ENCODE results near the gene CYP39A1. TPM values are rescaled to one million over a fixed set of nuclear protein-coding genes. Genes with fewer than 3 reads are reported as not detected.

CYP39A1 gene
- 0.70 and 0.82 TPM in 2 replicates for polyA plus RNA-seq (2013)

- Histone ChIP-seq H2BK12ac (ENCODE audit: low read length) (no peak within 1 kb of the TSS), H2BK5ac (ENCODE audit: low read depth, low read length, poor library complexity) (no peak within 1 kb of the TSS), H4K91ac (ENCODE audit: low read depth, low read length) (no peak within 1 kb of the TSS), H2AFZ (ENCODE audit: insufficient read depth, low read length, poor library complexity) (peak within 1 kb of the TSS; percentile 57), H2AK5ac (ENCODE audit: low read length) (no peak within 1 kb of the TSS), H3K18ac (ENCODE audit: low read length) (no peak within 1 kb of the TSS), H4K12ac (ENCODE audit: low read depth, low read length) (no peak within 1 kb of the TSS), H3K27ac (ENCODE audit: low read depth, low read length) (no peak within 1 kb of the TSS), H3K79me2 (ENCODE audit: control insufficient read depth, insufficient read depth, low read length, poor library complexity) (peaks cover 2% of the 10 kb centered on the region), H3K4me2 (ENCODE audit: low read length) (peak within 1 kb of the TSS; percentile 99), H3K23ac (ENCODE audit: low read length) (no peak within 1 kb of the TSS), H3K79me1 (ENCODE audit: low read length) (no peaks in the 10 kb centered on the region), H3K27me3 (ENCODE audit: insufficient read depth, low read length) (peaks cover 3% of the 10 kb centered on the region), H3K4me3 (ENCODE audit: low read depth, low read length) (peak within 1 kb of the TSS; percentile 94), H3K14ac (ENCODE audit: low read length) (peak within 1 kb of the TSS; percentile 2), H3K4ac (ENCODE audit: low read depth, low read length) (peak within 1 kb of the TSS; percentile 4), H3K4me1 (ENCODE audit: control insufficient read depth in 1 of 2, insufficient read depth in 2 of 2, low read length in 2 of 2) (peaks cover 0 to 4% of the 10 kb centered on the region in 2 experiments), H3K9me3 (ENCODE audit: insufficient read depth, low read depth, low read length) (no peaks in the 10 kb centered on the region), H2BK120ac (ENCODE audit: insufficient read depth, low read length, poor library complexity) (no peak within 1 kb of the TSS), H4K8ac (ENCODE audit: low read depth, low read length) (peak within 1 kb of the TSS; percentile 35), H3K36me3 (ENCODE audit: control insufficient read depth in 1 of 2, insufficient read depth in 2 of 2, low read length in 2 of 2) (no peaks in the 10 kb centered on the region), H3K9ac (ENCODE audit: low read length) (peak within 1 kb of the TSS; percentile 35)
- no CpG with 5 or more reads among the region's 72 CpGs for WGBS (ENCODE audit: extremely low coverage, insufficient coverage, insufficient read length)
- DNase-seq, result peak; percentile 93 to 94
Observed at GRCh38 chr6:46652603-46653438, at the start of gene CYP39A1, which contains the start of gene SLC25A27. CYP39A1 (minus strand) TSS chr6:46652818; CDS start chr6:46652582, 236 bp downstream. SLC25A27 (plus strand) TSS chr6:46652975; CDS start chr6:46653193, 218 bp downstream.

- Histone ChIP-seq H3K4ac (ENCODE audit: low read depth, low read length) (no peak overlapping the region), H3K79me1 (ENCODE audit: low read length) (no peaks in the 10 kb centered on the region), H3K27ac (ENCODE audit: low read depth, low read length) (no peak overlapping the region), H3K14ac (ENCODE audit: low read length) (no peak overlapping the region), H3K4me2 (ENCODE audit: low read length) (no peak overlapping the region), H3K9ac (ENCODE audit: low read length) (no peak overlapping the region), H3K18ac (ENCODE audit: low read length) (no peak overlapping the region), H2AFZ (ENCODE audit: insufficient read depth, low read length, poor library complexity) (no peak overlapping the region), H4K91ac (ENCODE audit: low read depth, low read length) (no peak overlapping the region), H2BK12ac (ENCODE audit: low read length) (no peak overlapping the region), H3K27me3 (ENCODE audit: insufficient read depth, low read length) (no peaks in the 10 kb centered on the region), H3K79me2 (ENCODE audit: control insufficient read depth, insufficient read depth, low read length, poor library complexity) (no peaks in the 10 kb centered on the region), H3K4me3 (ENCODE audit: low read depth, low read length) (no peak overlapping the region), H3K4me1 (ENCODE audit: control insufficient read depth in 1 of 2, insufficient read depth in 2 of 2, low read length in 2 of 2) (no peaks in the 10 kb centered on the region), H4K12ac (ENCODE audit: low read depth, low read length) (no peak overlapping the region), H4K8ac (ENCODE audit: low read depth, low read length) (no peak overlapping the region), H3K9me3 (ENCODE audit: insufficient read depth, low read depth, low read length) (no peaks in the 10 kb centered on the region), H3K36me3 (ENCODE audit: control insufficient read depth in 1 of 2, insufficient read depth in 2 of 2, low read length in 2 of 2) (no peaks in the 10 kb centered on the region), H2AK5ac (ENCODE audit: low read length) (no peak overlapping the region), H2BK120ac (ENCODE audit: insufficient read depth, low read length, poor library complexity) (no peak overlapping the region), H3K23ac (ENCODE audit: low read length) (no peak overlapping the region), H2BK5ac (ENCODE audit: low read depth, low read length, poor library complexity) (no peak overlapping the region)
- no CpG with 5 or more reads among the region's 1 CpG for WGBS (ENCODE audit: extremely low coverage, insufficient coverage, insufficient read length)
- DNase-seq, result no peak
Observed at GRCh38 chr6:46699970-46700369, 47.4 kb upstream of the CYP39A1 start.

GRCh38 chr6:46690911-46691451 lies 38.4 kb upstream of the CYP39A1 start:
- Histone ChIP-seq H3K79me1 (ENCODE audit: low read length) (no peaks in the 10 kb centered on the region), H4K91ac (ENCODE audit: low read depth, low read length) (no peak overlapping the region), H3K9ac (ENCODE audit: low read length) (no peak overlapping the region), H2BK5ac (ENCODE audit: low read depth, low read length, poor library complexity) (no peak overlapping the region), H3K27ac (ENCODE audit: low read depth, low read length) (no peak overlapping the region), H3K4me2 (ENCODE audit: low read length) (no peak overlapping the region), H3K79me2 (ENCODE audit: control insufficient read depth, insufficient read depth, low read length, poor library complexity) (no peaks in the 10 kb centered on the region), H3K18ac (ENCODE audit: low read length) (no peak overlapping the region), H2BK12ac (ENCODE audit: low read length) (no peak overlapping the region), H3K27me3 (ENCODE audit: insufficient read depth, low read length) (no peaks in the 10 kb centered on the region), H3K23ac (ENCODE audit: low read length) (no peak overlapping the region), H3K4me3 (ENCODE audit: low read depth, low read length) (no peak overlapping the region), H3K36me3 (ENCODE audit: control insufficient read depth in 1 of 2, insufficient read depth in 2 of 2, low read length in 2 of 2) (no peaks in the 10 kb centered on the region), H3K14ac (ENCODE audit: low read length) (no peak overlapping the region), H2BK120ac (ENCODE audit: insufficient read depth, low read length, poor library complexity) (no peak overlapping the region), H2AK5ac (ENCODE audit: low read length) (no peak overlapping the region), H3K9me3 (ENCODE audit: insufficient read depth, low read depth, low read length) (no peaks in the 10 kb centered on the region), H4K12ac (ENCODE audit: low read depth, low read length) (no peak overlapping the region), H3K4me1 (ENCODE audit: control insufficient read depth in 1 of 2, insufficient read depth in 2 of 2, low read length in 2 of 2) (no peaks in the 10 kb centered on the region), H4K8ac (ENCODE audit: low read depth, low read length) (no peak overlapping the region), H3K4ac (ENCODE audit: low read depth, low read length) (no peak overlapping the region), H2AFZ (ENCODE audit: insufficient read depth, low read length, poor library complexity) (no peak overlapping the region)
- no CpG with 5 or more reads among the region's 1 CpG for WGBS (ENCODE audit: extremely low coverage, insufficient coverage, insufficient read length)
- DNase-seq, result no peak

- no peak overlapping the region for H2AFZ ChIP-seq (ENCODE audit: insufficient read depth, low read length, poor library complexity)
- no peaks in the 10 kb centered on the region for H3K36me3 ChIP-seq (ENCODE audit: control insufficient read depth in 1 of 2, insufficient read depth in 2 of 2, low read length in 2 of 2)
- no peak overlapping the region for H3K9ac ChIP-seq (ENCODE audit: low read length)
- no peak overlapping the region for H3K23ac ChIP-seq (ENCODE audit: low read length)
- no peaks in the 10 kb centered on the region for H3K27me3 ChIP-seq (ENCODE audit: insufficient read depth, low read length)
- H2BK5ac ChIP-seq (ENCODE audit: low read depth, low read length, poor library complexity), result no peak overlapping the region
- H3K27ac ChIP-seq (ENCODE audit: low read depth, low read length), result no peak overlapping the region
- no peak overlapping the region for H2BK12ac ChIP-seq (ENCODE audit: low read length)
- H3K4me3 ChIP-seq (ENCODE audit: low read depth, low read length), result no peak overlapping the region
- DNase-seq, result no peak
- H4K8ac ChIP-seq (ENCODE audit: low read depth, low read length), result no peak overlapping the region
- no peak overlapping the region for H4K12ac ChIP-seq (ENCODE audit: low read depth, low read length)
- H3K4me1 ChIP-seq (ENCODE audit: control insufficient read depth in 1 of 2, insufficient read depth in 2 of 2, low read length in 2 of 2), result no peaks in the 10 kb centered on the region
- no peak overlapping the region for H3K4me2 ChIP-seq (ENCODE audit: low read length)
- no peak overlapping the region for H4K91ac ChIP-seq (ENCODE audit: low read depth, low read length)
- no peaks in the 10 kb centered on the region for H3K79me1 ChIP-seq (ENCODE audit: low read length)
- H3K4ac ChIP-seq (ENCODE audit: low read depth, low read length), result no peak overlapping the region
- H3K79me2 ChIP-seq (ENCODE audit: control insufficient read depth, insufficient read depth, low read length, poor library complexity), result no peaks in the 10 kb centered on the region
- H3K14ac ChIP-seq (ENCODE audit: low read length), result no peak overlapping the region
- H2BK120ac ChIP-seq (ENCODE audit: insufficient read depth, low read length, poor library complexity), result no peak overlapping the region
- WGBS (ENCODE audit: extremely low coverage, insufficient coverage, insufficient read length), result no CpG with 5 or more reads among the region's 2 CpGs
- no peaks in the 10 kb centered on the region for H3K9me3 ChIP-seq (ENCODE audit: insufficient read depth, low read depth, low read length)
- H2AK5ac ChIP-seq (ENCODE audit: low read length), result no peak overlapping the region
- no peak overlapping the region for H3K18ac ChIP-seq (ENCODE audit: low read length)
Observed at GRCh38 chr6:46690141-46690755, 37.6 kb upstream of the CYP39A1 start.
